Measurements from ENCODE around the gene TCEAL9. TPM values are rescaled to one million over a fixed set of nuclear protein-coding genes. Genes with fewer than 3 reads are reported as not detected.

The TCEAL9 gene
- total and polyA plus RNA-seq, 2 donors = 102 TPM

- no peaks in the 10 kb centered on the region for H3K36me3 ChIP-seq (ENCODE audit: insufficient read depth)
- H3K27ac ChIP-seq (ENCODE audit: low read depth) = no peak overlapping the region
- H3K4me3 ChIP-seq (ENCODE audit: low read depth, low read length) = no peak overlapping the region
- H3K4me1 ChIP-seq (ENCODE audit: insufficient read depth) = no peaks in the 10 kb centered on the region
- DNase-seq (ENCODE audit: extremely low spot score) = no peak
- WGBS = 78% methylated on average over 2 of the region's 2 CpGs
Observed at GRCh38 chrX:103360092-103360491, 3.8 kb downstream of the TCEAL9 start.

DNA sequence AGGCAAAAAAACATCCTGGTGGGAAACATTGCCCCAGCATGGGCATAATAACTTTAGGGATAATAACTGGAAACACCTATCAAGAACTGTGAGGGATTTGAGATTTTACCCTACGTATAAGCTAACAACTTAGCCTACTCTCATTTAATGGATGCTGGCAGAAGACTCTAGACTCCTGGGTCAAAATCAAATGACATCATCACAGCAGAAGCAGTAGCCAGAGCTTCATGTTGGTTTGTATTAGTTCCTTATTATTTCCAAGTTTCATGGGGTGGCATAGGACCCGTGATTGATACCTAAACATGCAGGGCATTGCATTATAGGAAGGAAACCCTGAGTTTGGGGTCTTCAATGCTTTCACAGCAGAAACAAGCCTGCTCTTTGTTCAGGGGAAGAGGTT lies 4.6 kb downstream of the TCEAL9 start:
- Histone ChIP-seq H3K4me1 (ENCODE audit: insufficient read depth) (no peaks in the 10 kb centered on the region), H3K27ac (ENCODE audit: low read depth) (no peak overlapping the region), H3K36me3 (ENCODE audit: insufficient read depth) (no peaks in the 10 kb centered on the region), H3K4me3 (ENCODE audit: low read depth, low read length) (no peak overlapping the region)
- 33% methylated on average over 2 of the region's 2 CpGs for WGBS
- DNase-seq (ENCODE audit: extremely low spot score) = no peak

DNA sequence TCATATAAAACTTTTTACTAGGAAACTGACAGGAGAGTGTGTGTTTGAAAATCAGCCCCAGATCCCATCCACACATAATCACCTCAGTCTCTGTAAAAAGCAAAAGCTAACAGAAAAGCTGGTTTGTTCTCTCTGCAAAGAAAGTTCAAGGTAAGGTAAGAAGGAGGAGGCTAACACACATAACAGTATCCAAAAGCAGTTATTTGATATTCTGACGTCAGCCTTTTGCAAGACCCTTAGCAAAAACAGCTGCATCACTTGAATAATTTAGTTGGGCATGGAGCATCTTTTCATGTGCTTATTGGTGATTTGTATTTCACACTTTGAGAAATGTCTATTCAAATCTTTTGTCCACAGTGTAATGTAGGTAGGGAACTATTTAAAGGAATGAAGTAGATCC lies 5.5 kb downstream of the TCEAL9 start:
- Histone ChIP-seq H3K4me1 (ENCODE audit: insufficient read depth) (no peaks in the 10 kb centered on the region), H3K27ac (ENCODE audit: low read depth) (no peak overlapping the region), H3K4me3 (ENCODE audit: low read depth, low read length) (no peak overlapping the region), H3K36me3 (ENCODE audit: insufficient read depth) (no peaks in the 10 kb centered on the region)
- no peak for DNase-seq (ENCODE audit: extremely low spot score)
- 24% methylated on average over 1 of the region's 1 CpG for WGBS

GRCh38 chrX:103362474-103362873 lies 6.2 kb downstream of the TCEAL9 start:
- WGBS = 38% methylated on average over 1 of the region's 1 CpG
- Histone ChIP-seq H3K27ac (ENCODE audit: low read depth) (no peak overlapping the region), H3K4me3 (ENCODE audit: low read depth, low read length) (no peak overlapping the region)

GRCh38 chrX:103363046-103363445 lies 6.7 kb downstream of the TCEAL9 start:
- Histone ChIP-seq H3K36me3 (ENCODE audit: insufficient read depth) (no peaks in the 10 kb centered on the region), H3K4me1 (ENCODE audit: insufficient read depth) (no peaks in the 10 kb centered on the region), H3K4me3 (ENCODE audit: low read depth, low read length) (no peak overlapping the region), H3K27ac (ENCODE audit: low read depth) (no peak overlapping the region)
- DNase-seq (ENCODE audit: extremely low spot score) = no peak
- 90% methylated on average over 2 of the region's 2 CpGs for WGBS

More at GRCh38 chrX:103362474-103362873, 6.2 kb downstream of the TCEAL9 start:
- no peaks in the 10 kb centered on the region for H3K4me1 ChIP-seq (ENCODE audit: insufficient read depth)
- no peak for DNase-seq (ENCODE audit: extremely low spot score)
- H3K36me3 ChIP-seq (ENCODE audit: insufficient read depth) = no peaks in the 10 kb centered on the region

DNA sequence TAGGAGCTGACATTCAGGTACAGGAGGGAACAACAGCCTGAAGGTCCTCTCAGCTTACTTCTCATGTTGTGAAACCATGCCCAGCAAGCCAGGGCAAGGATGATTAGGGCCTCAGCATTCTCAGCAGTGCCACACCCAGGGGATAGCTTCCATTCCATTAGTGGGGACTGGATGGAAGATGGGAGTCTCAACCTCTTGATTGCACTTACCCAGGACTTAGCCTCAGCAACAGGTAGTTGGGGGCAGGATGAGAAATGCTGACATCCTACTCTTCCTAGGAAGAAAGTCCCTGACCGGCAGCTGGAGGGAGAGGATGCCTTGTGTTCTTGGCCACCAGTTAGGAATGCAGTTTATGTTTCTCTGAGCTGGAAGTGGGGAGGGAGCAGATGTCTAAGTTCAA lies 11.2 kb downstream of the TCEAL9 start:
- Histone ChIP-seq H3K4me1 (ENCODE audit: insufficient read depth) (no peaks in the 10 kb centered on the region), H3K27ac (ENCODE audit: low read depth) (no peak overlapping the region), H3K4me3 (ENCODE audit: low read depth, low read length) (no peak overlapping the region), H3K36me3 (ENCODE audit: insufficient read depth) (no peaks in the 10 kb centered on the region)
- WGBS = 40% methylated on average over 1 of the region's 1 CpG
- no peak for DNase-seq (ENCODE audit: extremely low spot score)

GRCh38 chrX:103369479-103369878 lies 13.2 kb downstream of the TCEAL9 start:
- Histone ChIP-seq H3K27ac (ENCODE audit: low read depth) (no peak overlapping the region), H3K4me3 (ENCODE audit: low read depth, low read length) (no peak overlapping the region), H3K4me1 (ENCODE audit: insufficient read depth) (no peaks in the 10 kb centered on the region), H3K36me3 (ENCODE audit: insufficient read depth) (no peaks in the 10 kb centered on the region)
- no peak for DNase-seq (ENCODE audit: extremely low spot score)

DNA sequence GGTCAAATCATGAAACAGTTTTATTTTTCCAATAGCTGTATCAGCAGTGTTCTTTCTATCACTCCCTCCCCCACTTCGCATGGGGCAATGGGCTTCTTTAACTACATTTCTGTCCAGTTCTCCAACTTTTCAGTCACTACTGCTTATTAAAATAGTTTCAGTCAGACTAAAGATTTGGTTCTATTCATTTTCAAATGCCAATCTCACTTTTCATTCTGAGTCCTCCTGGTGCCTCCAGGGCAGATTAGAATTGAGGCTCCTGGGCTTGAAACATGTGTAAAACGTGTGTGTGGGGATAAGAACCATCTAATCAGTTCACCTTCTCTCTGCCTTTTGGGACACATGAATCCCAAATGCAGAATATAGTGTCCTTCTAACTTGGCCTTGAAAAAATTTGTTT lies 16.6 kb downstream of the TCEAL9 start:
- Histone ChIP-seq H3K27ac (ENCODE audit: low read depth) (no peak overlapping the region), H3K4me3 (ENCODE audit: low read depth, low read length) (no peak overlapping the region), H3K36me3 (ENCODE audit: insufficient read depth) (no peaks in the 10 kb centered on the region), H3K4me1 (ENCODE audit: insufficient read depth) (no peaks in the 10 kb centered on the region)
- DNase-seq (ENCODE audit: extremely low spot score) = no peak
- WGBS = 79% methylated on average over 2 of the region's 2 CpGs

GRCh38 chrX:103373581-103373980 lies 17.3 kb downstream of the TCEAL9 start:
- DNase-seq (ENCODE audit: extremely low spot score) = no peak
- Histone ChIP-seq H3K4me3 (ENCODE audit: low read depth, low read length) (no peak overlapping the region), H3K36me3 (ENCODE audit: insufficient read depth) (no peaks in the 10 kb centered on the region), H3K4me1 (ENCODE audit: insufficient read depth) (no peaks in the 10 kb centered on the region), H3K27ac (ENCODE audit: low read depth) (no peak overlapping the region)
- WGBS = 78% methylated on average over 3 of the region's 3 CpGs

- Histone ChIP-seq H3K4me1 (ENCODE audit: insufficient read depth) (no peaks in the 10 kb centered on the region), H3K4me3 (ENCODE audit: low read depth, low read length) (peak within 1 kb of the TSS; percentile 78), H3K27ac (ENCODE audit: low read depth) (peak within 1 kb of the TSS; percentile 68), H3K36me3 (ENCODE audit: insufficient read depth) (no peaks in the 10 kb centered on the region)
- 4% methylated on average over 54 of the region's 62 CpGs for WGBS
- DNase-seq (ENCODE audit: extremely low spot score) = no peak
Observed at GRCh38 chrX:103376118-103376978, 20.0 kb downstream of the TCEAL9 start, which contains the start of gene BEX3. Gene BEX3, plus strand, starts transcription at chrX:103376538. Its CDS starts 984 bp downstream, at chrX:103377522.

- Histone ChIP-seq H3K4me3 (ENCODE audit: low read depth, low read length) (peak overlapping the region; percentile 78), H3K27ac (ENCODE audit: low read depth) (peak overlapping the region; percentile 38), H3K36me3 (ENCODE audit: insufficient read depth) (no peaks in the 10 kb centered on the region), H3K4me1 (ENCODE audit: insufficient read depth) (no peaks in the 10 kb centered on the region)
- WGBS = under 1% methylated on average over 19 of the region's 19 CpGs
- DNase-seq (ENCODE audit: extremely low spot score) = no peak
Observed at GRCh38 chrX:103376979-103377324, 20.6 kb downstream of the TCEAL9 start.

DNA sequence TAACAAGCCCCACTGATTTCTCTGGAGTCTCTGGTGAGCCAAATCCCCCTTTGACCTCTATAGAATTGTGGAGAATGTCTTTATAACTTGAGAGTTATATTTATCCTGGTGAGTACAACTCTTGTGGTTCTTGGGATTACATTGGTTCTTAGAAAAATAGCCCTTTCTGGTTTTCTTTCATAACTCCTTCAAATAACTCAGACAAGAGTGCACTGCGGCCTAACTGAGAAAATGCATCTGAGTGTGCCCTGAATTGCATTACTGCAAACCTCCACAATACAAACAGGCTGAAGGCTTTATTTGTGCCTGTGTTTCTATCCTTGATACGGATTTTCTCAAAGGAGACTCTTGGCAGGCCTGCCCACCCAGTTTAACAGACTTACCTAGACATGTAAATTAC lies 22.7 kb downstream of the TCEAL9 start:
- H3K4me3 ChIP-seq (ENCODE audit: low read depth, low read length) = no peak overlapping the region

DNA sequence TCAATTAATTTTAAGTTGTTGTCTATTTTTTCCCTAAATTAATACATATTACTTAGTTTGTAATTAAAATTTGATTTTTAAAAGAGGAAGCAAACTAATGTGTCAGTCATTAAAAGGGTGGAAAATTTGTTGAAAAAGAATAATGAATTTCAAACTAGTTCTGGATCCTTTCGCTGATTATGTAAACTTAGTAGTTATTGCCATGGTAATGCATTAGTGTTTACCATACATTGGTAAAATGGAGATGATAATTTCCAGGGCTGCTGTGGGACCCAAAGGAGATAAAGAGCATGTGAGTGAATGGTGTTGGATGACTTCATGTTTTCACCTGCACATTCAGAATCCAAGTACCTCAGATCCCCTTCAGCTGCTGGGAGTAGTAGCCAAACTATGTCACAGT lies 26.6 kb downstream of the TCEAL9 start:
- Histone ChIP-seq H3K36me3 (ENCODE audit: insufficient read depth) (no peaks in the 10 kb centered on the region), H3K4me3 (ENCODE audit: low read depth, low read length) (no peak overlapping the region), H3K4me1 (ENCODE audit: insufficient read depth) (no peaks in the 10 kb centered on the region), H3K27ac (ENCODE audit: low read depth) (no peak overlapping the region)
- DNase-seq (ENCODE audit: extremely low spot score) = no peak
- 52% methylated on average over 1 of the region's 1 CpG for WGBS

More for the DNA sequence above, 22.7 kb downstream of the TCEAL9 start:
- DNase-seq (ENCODE audit: extremely low spot score) = no peak
- Histone ChIP-seq H3K36me3 (ENCODE audit: insufficient read depth) (no peaks in the 10 kb centered on the region), H3K4me1 (ENCODE audit: insufficient read depth) (no peaks in the 10 kb centered on the region), H3K27ac (ENCODE audit: low read depth) (no peak overlapping the region)
- 58% methylated on average over 2 of the region's 2 CpGs for WGBS

DNA sequence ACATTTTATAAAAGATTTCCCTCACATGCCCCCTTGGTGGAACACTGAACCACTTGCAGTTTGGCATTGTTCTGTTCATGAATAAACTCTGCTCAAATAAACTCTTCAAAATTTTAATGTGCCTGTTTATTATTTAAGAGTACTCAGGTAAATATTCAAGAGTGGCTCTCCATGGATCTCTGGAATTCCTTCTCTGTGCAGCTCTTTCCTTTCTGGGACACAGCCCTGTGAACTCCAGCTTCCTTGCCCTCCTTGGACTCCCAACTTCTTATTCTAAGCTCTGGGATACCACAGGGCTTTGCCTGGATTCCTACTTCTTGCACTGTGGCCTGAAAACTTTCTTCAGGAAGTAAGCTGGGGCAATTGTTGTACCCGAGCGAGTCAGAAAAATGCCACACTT lies 28.4 kb downstream of the TCEAL9 start:
- H3K4me1 ChIP-seq (ENCODE audit: insufficient read depth) = no peaks in the 10 kb centered on the region
- H3K36me3 ChIP-seq (ENCODE audit: insufficient read depth) = no peaks in the 10 kb centered on the region
- no peak for DNase-seq (ENCODE audit: extremely low spot score)
- H3K27ac ChIP-seq (ENCODE audit: low read depth) = no peak overlapping the region
- 62% methylated on average over 2 of the region's 2 CpGs for WGBS
- no peak overlapping the region for H3K4me3 ChIP-seq (ENCODE audit: low read depth, low read length)
